Eye (tissue), 1 donor: Measurements from ENCODE around the gene MEP1B.
"Not testable (repeated sequence)": the region's sequence is repeated elsewhere in the genome, so short reads cannot be mapped to it uniquely, and the experiment has no call there.

ENCODE experiments used
- DNase-seq: peaks from one replicate; pipeline ENCODE4 v3.0.0-alpha.2; 2015

Gene MEP1B

DNA sequence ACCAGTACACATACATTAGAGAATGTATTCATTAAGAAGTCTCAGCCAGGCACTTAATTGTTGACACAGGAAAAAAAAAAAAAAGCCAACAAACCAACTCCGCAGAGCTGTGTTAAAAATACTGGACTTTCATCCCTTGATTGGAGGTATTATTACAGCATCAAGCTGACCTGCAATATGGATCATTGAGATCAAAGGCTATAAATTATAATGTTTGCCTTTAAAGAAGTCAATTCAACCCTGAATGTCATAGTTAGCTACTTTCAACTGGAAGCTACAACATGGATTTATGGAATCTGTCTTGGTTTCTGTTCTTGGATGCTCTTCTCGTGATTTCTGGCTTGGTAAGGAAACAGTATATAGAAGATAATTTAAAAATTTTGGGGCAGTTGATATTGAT is at the start of gene MEP1B:
Gene MEP1B, plus strand, starts transcription at position 250 of the 400 bp plus-strand sequence. Its CDS starts 32 bp downstream, at position 282.
- no peak for DNase-seq

GRCh38 chr18:32148185-32148870 is 41.5 kb upstream of the MEP1B start:
- no peak for DNase-seq

- no peak for DNase-seq
Measured at GRCh38 chr18:32152705-32153448, 37.0 kb upstream of the MEP1B start.

GRCh38 chr18:32156855-32157254 is 33.0 kb upstream of the MEP1B start:
- no peak for DNase-seq

- no peak for DNase-seq
Measured at GRCh38 chr18:32157580-32157979, 32.3 kb upstream of the MEP1B start.

- DNase-seq = peak; percentile 96
Measured at GRCh38 chr18:32158108-32158624, 31.7 kb upstream of the MEP1B start.

- not testable (repeated sequence) for DNase-seq
Measured at GRCh38 chr18:32158631-32159030, 31.2 kb upstream of the MEP1B start.

- no peak for DNase-seq
Measured at GRCh38 chr18:32160547-32160946, 29.3 kb upstream of the MEP1B start.

- DNase-seq = no peak
Measured at GRCh38 chr18:32167980-32168730, 21.7 kb upstream of the MEP1B start.

DNA sequence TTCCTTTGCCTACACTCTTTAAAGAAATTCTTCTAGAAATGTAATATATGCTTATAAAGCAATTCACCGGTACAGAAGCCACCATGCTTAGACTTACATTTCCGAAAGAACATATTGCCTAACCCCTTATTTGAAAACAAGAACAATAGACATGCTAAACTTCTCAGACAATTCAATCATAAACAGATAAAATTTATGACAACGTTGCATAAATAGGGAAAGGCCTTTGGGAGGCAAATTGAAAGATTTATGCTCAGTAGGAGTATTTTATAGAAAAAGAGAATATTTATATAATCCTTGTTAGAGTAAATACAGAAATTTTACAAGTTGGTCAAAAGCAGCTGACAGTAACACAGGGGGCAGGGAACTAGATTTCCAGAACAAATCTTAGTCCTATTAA is 16.2 kb upstream of the MEP1B start:
- no peak for DNase-seq

- no peak for DNase-seq
Measured at GRCh38 chr18:32174719-32175118, 15.1 kb upstream of the MEP1B start.

GRCh38 chr18:32175265-32175664 is 14.6 kb upstream of the MEP1B start:
- no peak for DNase-seq

GRCh38 chr18:32176745-32177144 is 13.1 kb upstream of the MEP1B start:
- not testable (repeated sequence) for DNase-seq

GRCh38 chr18:32177530-32177929 is 12.3 kb upstream of the MEP1B start:
- DNase-seq = no peak

DNA sequence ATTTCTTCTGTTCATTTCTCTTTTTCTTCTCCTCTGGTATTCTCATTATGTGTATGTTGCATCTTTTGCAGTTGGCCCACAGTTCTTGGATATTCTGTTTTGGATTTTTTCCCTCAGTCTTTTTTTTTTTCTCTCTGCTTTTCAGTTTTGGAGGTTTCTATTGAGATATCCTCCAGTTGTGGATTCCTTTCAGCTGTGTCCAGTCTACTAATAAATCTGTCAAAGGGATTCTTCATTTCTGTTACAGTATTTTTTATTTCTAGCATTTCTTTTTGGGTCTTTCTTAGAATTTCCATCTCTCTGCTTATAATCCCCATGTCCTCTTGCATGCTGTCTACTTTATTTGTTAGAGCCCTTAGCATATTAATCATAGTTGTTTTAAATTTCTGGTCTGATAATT is 6.3 kb upstream of the MEP1B start:
- no peak for DNase-seq

- DNase-seq = no peak
Measured at GRCh38 chr18:32190209-32190608, 370 bp downstream of the MEP1B start.

GRCh38 chr18:32195881-32196815 is 6.3 kb downstream of the MEP1B start:
- no peak for DNase-seq

DNA sequence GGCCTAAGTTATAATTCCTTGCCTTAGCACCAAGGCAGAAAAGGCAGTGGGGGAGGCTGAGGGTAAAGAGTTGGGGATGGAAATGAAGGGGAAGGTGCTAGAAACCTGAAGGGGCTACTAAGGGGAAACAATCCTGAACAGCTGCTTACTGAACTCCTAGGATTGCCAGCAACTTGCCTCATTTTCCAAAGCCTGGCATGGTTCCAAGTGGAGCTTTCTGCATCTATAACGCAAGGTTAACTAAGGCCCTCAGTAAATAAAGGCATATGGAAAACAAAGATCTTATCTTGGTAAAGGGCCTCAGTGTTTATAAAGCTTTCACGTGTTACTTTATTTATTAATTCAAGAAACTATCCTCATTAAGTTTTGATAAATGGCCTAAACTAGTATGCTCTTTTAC is 10.9 kb downstream of the MEP1B start:
- no peak for DNase-seq

DNA sequence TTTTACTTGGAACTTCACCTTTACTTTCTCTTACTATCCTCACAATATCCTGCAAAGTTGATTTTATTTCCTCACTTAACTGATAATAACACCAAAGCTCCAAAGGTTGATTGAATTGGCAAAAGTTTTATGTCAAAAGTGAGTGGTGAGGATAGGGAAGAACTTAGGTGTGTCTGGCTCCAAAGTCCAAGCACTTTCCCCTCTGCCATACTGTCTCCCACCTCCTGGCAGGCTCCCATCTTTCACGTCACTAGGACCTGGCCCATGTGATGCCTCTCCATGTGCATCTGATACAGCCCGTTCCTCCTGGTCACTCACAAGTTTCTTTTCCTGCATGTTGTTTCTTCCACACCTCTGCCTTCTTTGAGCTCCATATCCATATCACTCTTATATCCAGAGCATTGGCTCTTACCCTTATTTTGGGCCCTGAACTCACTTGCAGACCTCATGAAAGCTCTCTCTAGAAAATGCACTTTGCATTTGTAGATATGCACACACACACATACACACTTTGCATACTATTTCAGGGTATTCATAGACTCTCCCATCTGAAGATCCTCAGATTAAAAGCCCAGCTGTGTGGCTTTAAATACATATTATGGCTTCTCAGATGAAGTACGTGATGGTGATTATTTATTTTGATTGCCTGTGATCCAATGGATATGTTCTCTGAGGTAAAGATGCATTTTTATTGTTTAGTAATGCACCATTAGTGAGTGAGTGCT is 12.3 kb downstream of the MEP1B start:
- no peak for DNase-seq

DNA sequence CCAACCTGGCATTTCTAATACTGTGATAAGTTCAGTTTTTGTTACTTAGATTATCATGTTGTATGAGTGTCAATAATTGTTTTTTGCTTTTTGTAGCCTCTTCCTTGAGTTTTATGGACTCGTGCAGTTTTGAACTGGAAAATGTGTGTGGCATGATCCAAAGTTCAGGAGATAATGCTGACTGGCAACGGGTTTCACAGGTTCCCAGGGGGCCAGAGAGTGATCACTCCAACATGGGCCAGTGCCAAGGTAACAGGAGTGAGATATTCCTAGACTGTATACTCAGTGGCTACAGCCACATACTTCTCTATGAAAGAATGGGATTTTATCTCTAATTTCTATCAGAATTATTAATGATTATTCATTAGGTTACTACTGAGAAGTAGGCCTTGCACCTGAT is 18.2 kb downstream of the MEP1B start:
- DNase-seq = no peak

DNA sequence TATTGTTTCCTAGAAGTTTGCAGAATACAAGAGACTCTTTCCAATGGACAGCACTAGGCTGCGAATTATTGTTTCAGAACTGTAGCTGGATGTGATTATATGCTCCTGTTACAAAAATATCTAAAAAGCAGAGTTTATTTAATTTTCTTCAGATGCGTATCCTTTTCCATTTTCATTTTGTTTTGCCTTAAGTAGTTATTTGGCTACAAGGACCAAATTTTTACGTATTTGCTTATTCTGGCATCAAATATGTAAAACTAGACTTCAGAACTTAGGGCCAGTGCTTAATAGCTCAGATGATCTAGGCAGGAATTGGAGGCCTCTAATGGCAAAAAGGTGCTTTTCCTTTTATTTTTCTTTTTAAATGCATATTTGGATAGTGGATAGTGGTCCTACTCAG is 18.7 kb downstream of the MEP1B start:
- peak; percentile 45 for DNase-seq
